KOPT-K1 (cell line): Measurements from ENCODE around the gene P3H4.
A peak's percentile ranks its signal among the peaks of the same experiment; 100 is the strongest.
"Not testable (repeated sequence)": the region's sequence is repeated elsewhere in the genome, so short reads cannot be mapped to it uniquely, and the experiment has no call there.

Experiments
- H3K27ac ChIP-seq: fragments of 200-600 bp; sonication (generic); 2 replicates; pipeline ENCODE4 v1.5.1; 2016; ENCODE audit warnings: antibody characterized with exemption, mild to moderate bottlenecking, low read depth, low read length; ENCODE audit not compliant: poor library complexity, severe bottlenecking
- H3K36me3 ChIP-seq: fragments of 200-600 bp; sonication (generic); 2 replicates; pipeline ENCODE4 v1.5.1; 2017; ENCODE audit warnings: antibody characterized with exemption, mild to moderate bottlenecking, low read length, moderate library complexity; ENCODE audit not compliant: insufficient read depth
- H3K9me3 ChIP-seq: fragments of 200-600 bp; sonication (generic); 2 replicates; pipeline ENCODE4 v1.5.1; 2017; ENCODE audit warnings: antibody characterized with exemption, low read length, mild to moderate bottlenecking; ENCODE audit not compliant: insufficient read depth, poor library complexity, severe bottlenecking

Gene P3H4

GRCh38 chr17:41786227-41787020, 25.3 kb downstream of the P3H4 start, which contains the start of gene JUP:
Gene JUP, minus strand, starts transcription at chr17:41786711. Its CDS starts 14,857 bp downstream, at chr17:41771854.
- peak within 1 kb of the TSS; percentile 19 for H3K27ac ChIP-seq
- no peaks in the 10 kb centered on the region for H3K36me3 ChIP-seq
- H3K9me3 ChIP-seq = no peaks in the 10 kb centered on the region

- no peak overlapping the region for H3K27ac ChIP-seq
- H3K36me3 ChIP-seq = no peaks in the 10 kb centered on the region
- no peaks in the 10 kb centered on the region for H3K9me3 ChIP-seq
These were observed 25.9 kb downstream of the P3H4 start for GRCh38 chr17:41785859-41786226.

- H3K36me3 ChIP-seq = no peaks in the 10 kb centered on the region
- H3K9me3 ChIP-seq = no peaks in the 10 kb centered on the region
- peak overlapping the region; percentile 19 for H3K27ac ChIP-seq
These were observed 26.5 kb downstream of the P3H4 start for GRCh38 chr17:41785091-41785858.

DNA sequence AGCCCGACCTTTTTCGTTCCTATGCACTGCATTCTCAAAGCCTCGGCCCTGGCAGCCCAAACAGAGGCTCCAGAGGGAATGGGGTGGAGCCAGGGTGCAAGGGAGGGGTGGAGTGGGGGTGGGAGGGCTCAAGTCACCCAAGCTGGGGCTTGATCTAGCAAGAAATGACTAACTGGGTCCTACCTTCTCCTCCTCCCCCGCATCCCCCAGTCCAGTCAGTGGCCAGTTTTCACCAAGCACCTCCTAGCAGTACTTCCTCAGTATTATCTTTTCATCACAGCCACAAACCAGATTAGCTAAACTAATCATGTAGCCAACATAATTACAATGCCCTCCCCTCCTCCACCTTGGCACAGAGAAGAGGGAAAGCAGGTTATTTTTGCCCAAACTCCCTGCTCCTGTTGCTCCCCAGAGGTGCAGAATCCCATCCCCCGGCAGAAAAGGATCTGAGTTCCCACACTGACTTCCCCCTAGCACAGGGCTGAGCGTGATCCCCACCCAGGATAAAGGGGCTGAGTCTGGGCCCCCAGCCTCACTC, 27.5 kb downstream of the P3H4 start:
- peak overlapping the region; percentile 37 for H3K27ac ChIP-seq

DNA sequence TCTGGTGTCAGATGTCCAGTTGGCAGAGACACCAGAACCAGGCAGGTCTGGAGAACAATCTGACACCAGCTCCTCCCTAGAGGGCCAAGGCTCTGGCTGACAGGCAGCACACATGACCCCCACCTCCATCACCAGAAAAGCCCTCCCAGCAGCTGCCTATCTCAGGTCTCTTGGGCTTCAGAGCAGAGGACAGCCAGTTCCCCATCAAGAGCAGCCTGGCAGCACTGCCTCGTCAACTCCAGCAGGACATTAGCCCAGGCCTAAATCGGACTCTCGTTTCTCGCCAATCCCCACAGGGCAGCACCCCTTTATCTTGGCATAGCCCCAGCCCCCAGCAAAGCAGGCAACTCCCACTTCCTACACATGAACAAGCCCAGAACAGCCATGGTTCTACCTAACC, 29.6 kb downstream of the P3H4 start:
- Histone ChIP-seq H3K36me3 (no peaks in the 10 kb centered on the region), H3K27ac (no peak overlapping the region), H3K9me3 (no peaks in the 10 kb centered on the region)

More for the DNA sequence above, 27.5 kb downstream of the P3H4 start:
- Histone ChIP-seq H3K9me3 (no peaks in the 10 kb centered on the region), H3K36me3 (no peaks in the 10 kb centered on the region)

GRCh38 chr17:41781404-41782110, 30.2 kb downstream of the P3H4 start:
- Histone ChIP-seq H3K36me3 (no peaks in the 10 kb centered on the region), H3K27ac (no peak overlapping the region), H3K9me3 (no peaks in the 10 kb centered on the region)

DNA sequence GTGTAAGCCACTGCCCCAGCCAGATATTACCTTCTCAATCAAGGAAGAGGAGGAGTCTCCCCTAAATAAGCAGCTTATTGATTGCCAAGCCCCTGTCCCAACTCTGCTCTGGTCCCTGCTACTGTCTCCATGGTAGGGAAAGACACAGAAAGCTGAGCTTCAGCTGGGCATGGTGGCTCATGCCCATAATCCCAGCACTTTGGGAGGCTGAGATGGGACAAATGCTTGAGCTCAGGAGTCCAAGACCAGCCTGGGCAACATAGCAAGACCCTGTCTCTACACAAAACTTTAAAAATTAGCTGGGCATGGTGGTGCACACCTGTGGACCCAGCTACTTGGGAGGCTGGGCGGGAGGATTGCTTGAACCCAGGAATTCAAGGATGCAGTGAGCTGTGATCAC, 31.8 kb downstream of the P3H4 start:
- H3K36me3 ChIP-seq = no peaks in the 10 kb centered on the region
- H3K9me3 ChIP-seq = no peaks in the 10 kb centered on the region
- H3K27ac ChIP-seq = no peak overlapping the region

- Histone ChIP-seq H3K9me3 (no peaks in the 10 kb centered on the region), H3K36me3 (no peaks in the 10 kb centered on the region), H3K27ac (no peak overlapping the region)
These were observed 34.1 kb downstream of the P3H4 start for GRCh38 chr17:41777574-41778188.

- Histone ChIP-seq H3K27ac (no peak overlapping the region), H3K36me3 (no peaks in the 10 kb centered on the region), H3K9me3 (no peaks in the 10 kb centered on the region)
These were observed 34.6 kb downstream of the P3H4 start for GRCh38 chr17:41777157-41777573.

- not testable (repeated sequence) for H3K36me3 ChIP-seq, H3K9me3 ChIP-seq, H3K27ac ChIP-seq
These were observed 35.4 kb downstream of the P3H4 start for GRCh38 chr17:41776262-41776900.

DNA sequence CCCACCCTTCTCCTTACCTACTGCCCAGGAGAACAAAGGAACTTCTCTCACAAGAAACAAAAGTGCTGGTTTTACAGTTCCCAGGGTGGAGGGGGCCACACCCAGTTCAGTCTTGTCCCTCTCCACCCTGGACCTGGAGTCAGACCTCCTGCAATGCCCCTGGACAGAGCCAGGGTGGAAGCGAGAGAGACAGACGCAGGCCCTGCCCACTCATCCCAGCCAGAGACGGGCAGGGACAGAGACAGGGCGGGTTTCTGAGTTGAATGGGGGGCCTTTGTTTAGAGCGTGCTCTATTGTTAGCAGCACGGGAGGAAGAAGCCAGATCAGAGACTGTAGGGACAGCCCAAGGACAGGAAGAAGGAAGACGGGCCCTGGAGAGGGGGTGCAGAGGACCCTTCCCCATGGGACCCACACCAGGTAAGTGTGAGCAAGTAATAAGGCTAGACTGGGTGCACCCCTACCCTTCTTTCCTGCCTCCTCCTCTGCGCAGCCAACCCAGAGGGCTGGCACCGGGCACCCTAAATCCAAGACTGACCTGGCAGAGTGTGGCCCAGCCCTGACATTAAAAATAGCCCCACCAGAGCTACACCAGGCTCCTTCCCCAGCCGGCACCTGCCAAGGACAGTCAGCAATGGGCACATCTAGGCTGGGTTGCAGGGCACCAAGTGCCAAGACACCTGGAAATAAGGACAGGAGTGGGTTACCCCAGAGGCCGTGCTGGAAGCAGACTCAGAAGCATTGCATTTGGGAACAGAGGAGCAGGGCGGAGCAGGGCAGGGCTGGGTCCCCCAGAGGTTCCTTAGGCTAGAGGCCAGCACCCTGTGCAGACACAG, 36.1 kb downstream of the P3H4 start:
- no peak overlapping the region for H3K27ac ChIP-seq

GRCh38 chr17:41773731-41774193, 38.0 kb downstream of the P3H4 start:
- H3K9me3 ChIP-seq = no peaks in the 10 kb centered on the region
- no peak overlapping the region for H3K27ac ChIP-seq
- H3K36me3 ChIP-seq = no peaks in the 10 kb centered on the region

More for the DNA sequence above, 36.1 kb downstream of the P3H4 start:
- no peaks in the 10 kb centered on the region for H3K36me3 ChIP-seq
- H3K9me3 ChIP-seq = no peaks in the 10 kb centered on the region

DNA sequence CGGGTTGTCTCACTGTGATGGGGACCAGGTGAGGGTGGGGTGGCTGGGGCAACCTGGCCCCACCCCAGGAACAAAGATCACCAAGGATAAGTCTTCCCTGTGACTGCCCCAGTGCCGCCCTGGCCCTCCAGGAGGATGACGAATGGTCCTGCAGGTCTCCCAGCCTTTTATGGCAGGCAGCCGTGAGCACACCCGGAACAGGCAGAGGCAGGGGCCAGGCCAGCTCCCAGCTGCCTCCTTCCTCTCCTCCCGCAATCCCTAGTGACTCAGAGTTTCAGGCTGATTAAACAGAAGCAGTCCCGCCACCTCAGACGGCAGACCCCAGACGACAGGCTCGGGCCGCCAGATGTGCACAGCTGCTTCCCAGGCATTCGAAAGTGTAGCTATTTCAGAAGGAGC, 38.6 kb downstream of the P3H4 start:
- Histone ChIP-seq H3K9me3 (no peaks in the 10 kb centered on the region), H3K27ac (no peak overlapping the region), H3K36me3 (no peaks in the 10 kb centered on the region)
